ENCODE data around the gene NDFIP1.
A peak's percentile ranks its signal among the peaks of the same experiment; 100 is the strongest.
"Not testable (repeated sequence)": the region's sequence is repeated elsewhere in the genome, so short reads cannot be mapped to it uniquely, and the experiment has no call there.

NDFIP1 gene

GRCh38 chr5:142108432-142109330 is at the start of gene NDFIP1:
Gene NDFIP1, plus strand, starts transcription at chr5:142108779. Its CDS starts 196 bp downstream, at chr5:142108975.
- peak; percentile 70 for DNase-seq

- DNase-seq = no peak
Measured at GRCh38 chr5:142059304-142059940, 49.2 kb upstream of the NDFIP1 start.

GRCh38 chr5:142063376-142063775 is 45.2 kb upstream of the NDFIP1 start:
- no peak for DNase-seq

GRCh38 chr5:142063878-142064331 is 44.7 kb upstream of the NDFIP1 start:
- DNase-seq = peak; percentile 57

GRCh38 chr5:142065273-142065672 is 43.3 kb upstream of the NDFIP1 start:
- DNase-seq = no peak

- DNase-seq = no peak
Measured at GRCh38 chr5:142069606-142070399, 38.8 kb upstream of the NDFIP1 start.

GRCh38 chr5:142070734-142071133 is 37.8 kb upstream of the NDFIP1 start:
- no peak for DNase-seq

- no peak for DNase-seq
Measured at GRCh38 chr5:142072488-142072887, 36.1 kb upstream of the NDFIP1 start.

GRCh38 chr5:142073362-142073988 is 35.1 kb upstream of the NDFIP1 start:
- DNase-seq = no peak

- DNase-seq = no peak
Measured at GRCh38 chr5:142074006-142074405, 34.6 kb upstream of the NDFIP1 start.

GRCh38 chr5:142078221-142078620 is 30.4 kb upstream of the NDFIP1 start:
- no peak for DNase-seq

GRCh38 chr5:142078706-142079105 is 29.9 kb upstream of the NDFIP1 start:
- DNase-seq = no peak

- DNase-seq = no peak
Measured at GRCh38 chr5:142079306-142079721, 29.3 kb upstream of the NDFIP1 start.

- DNase-seq = no peak
Measured at GRCh38 chr5:142080248-142080647, 28.3 kb upstream of the NDFIP1 start.

- no peak for DNase-seq
Measured at GRCh38 chr5:142082182-142082781, 26.3 kb upstream of the NDFIP1 start.

- no peak for DNase-seq
Measured at GRCh38 chr5:142086229-142086628, 22.4 kb upstream of the NDFIP1 start.

- no peak for DNase-seq
Measured at GRCh38 chr5:142086679-142087078, 21.9 kb upstream of the NDFIP1 start.

GRCh38 chr5:142087920-142088679 is 20.5 kb upstream of the NDFIP1 start:
- DNase-seq = no peak

GRCh38 chr5:142088855-142089479 is 19.6 kb upstream of the NDFIP1 start:
- DNase-seq = not testable (repeated sequence)

- DNase-seq = no peak
Measured at GRCh38 chr5:142091012-142091411, 17.6 kb upstream of the NDFIP1 start.

- DNase-seq = no peak
Measured at GRCh38 chr5:142091922-142092321, 16.7 kb upstream of the NDFIP1 start.
